GM12878 (cell line): Measurements from ENCODE around the gene SLC25A11.

Experiments used
- ATF7 ChIP-seq: fragments of 450-650 bp; IDR thresholded peaks from 2 replicates; pipeline ENCODE4 v1.6.1; 2016; ENCODE audit warnings: low read depth, mild to moderate bottlenecking
- BRCA1 ChIP-seq: IDR thresholded peaks from 2 replicates; pipeline ENCODE4 v1.6.1; 2011; ENCODE audit warnings: low read depth, low read length, improper control_type of control experiment
- ETV6 ChIP-seq, 2 experiments: fragments of 450-650 bp in 1 of 2; IDR thresholded peaks in 1 of 2; conservative IDR thresholded peaks in 1 of 2; 2 replicates each; pipeline ENCODE4 v1.6.1; 2014; ENCODE audit warnings: antibody characterized with exemption in 1 of 2, borderline replicate concordance in 1 of 2, low read depth in 1 of 2, mild to moderate bottlenecking in 1 of 2, moderate library complexity in 1 of 2
- IRF4 ChIP-seq: IDR thresholded peaks from 2 replicates; pipeline ENCODE4 v1.6.1; 2011; ENCODE audit warnings: low read depth, low read length
- NFYA ChIP-seq: IDR thresholded peaks from 2 replicates; pipeline ENCODE4 v1.6.1; 2011; ENCODE audit warnings: low read depth, mild to moderate bottlenecking, low read length, improper control_type of control experiment, borderline replicate concordance
- POLR2A ChIP-seq: IDR thresholded peaks from 2 replicates; pipeline ENCODE4 v1.6.1; 2011; ENCODE audit warnings: low read depth, mild to moderate bottlenecking, low read length
- POLR2AphosphoS5 ChIP-seq: IDR thresholded peaks from 2 replicates; pipeline ENCODE4 v1.6.1; 2011; ENCODE audit warnings: mild to moderate bottlenecking, low read length, inconsistent platforms
- RFX5 ChIP-seq: IDR thresholded peaks from 2 replicates; pipeline ENCODE4 v1.6.1; 2011; ENCODE audit warnings: low read depth, low read length, improper control_type of control experiment
- TAF1 ChIP-seq: IDR thresholded peaks from 2 replicates; pipeline ENCODE4 v1.6.1; 2011; ENCODE audit warnings: mild to moderate bottlenecking, low read depth, low read length, borderline replicate concordance
- TCF12 ChIP-seq: IDR thresholded peaks from 2 replicates; pipeline ENCODE4 v1.6.1; 2011; ENCODE audit warnings: low read depth, mild to moderate bottlenecking, low read length
- TF ChIP-seq, protein P1 (sequence below): IDR thresholded peaks from 2 replicates; pipeline ENCODE4 v1.6.1; 2011; ENCODE audit warnings: low read depth, low read length, improper control_type of control experiment, borderline replicate concordance
- TF ChIP-seq, protein P2 (sequence below), 3 experiments: IDR thresholded peaks in 2 of 3; conservative IDR thresholded peaks in 1 of 3; 2 replicates each; pipeline ENCODE4 v1.5.1; 2011; ENCODE audit warnings: low read depth in 3 of 3, low read length in 3 of 3, mild to moderate bottlenecking in 3 of 3, control low read depth in 2 of 3, moderate library complexity in 2 of 3, inconsistent platforms in 1 of 3, mixed read lengths in 1 of 3; ENCODE audit not compliant: control insufficient read depth in 2 of 3, insufficient read depth in 1 of 3; ENCODE audit errors: extremely low read depth in 1 of 3
- TF ChIP-seq, protein P3 (sequence below): IDR thresholded peaks from 2 replicates; pipeline ENCODE4 v1.6.1; 2011; ENCODE audit warnings: mild to moderate bottlenecking, low read depth, low read length, moderate library complexity; ENCODE audit not compliant: insufficient replicate concordance

DNA sequence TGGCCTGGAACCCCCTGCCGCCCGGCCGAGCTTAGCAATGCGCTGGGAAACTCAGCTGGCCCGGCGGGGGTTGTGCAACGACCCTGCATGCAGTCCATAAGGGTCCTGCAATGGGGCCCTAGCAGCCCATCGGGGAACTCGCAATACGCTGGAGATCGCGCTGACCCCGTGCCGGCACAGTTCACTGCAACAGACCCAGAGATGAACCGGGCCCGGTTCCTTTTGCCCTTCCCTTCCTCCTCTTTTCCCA lies 375 bp downstream of the SLC25A11 start:
- TF ChIP-seq NFYA (no peak), TAF1 (no peak), ATF7 (no peak), RFX5 (no peak), POLR2AphosphoS5 (no peak), POLR2A (no peak), TCF12 (no peak), IRF4 (no peak), BRCA1 (no peak), ETV6 (conservative IDR thresholded peaks at IDR 0.05 in 1 of 2, IDR thresholded peaks at IDR 0.05 in 1 of 2; ENCODE audit: borderline replicate concordance in 1 of 2, low read depth in 1 of 2) (no peak)
- TF ChIP-seq, protein P1, sequence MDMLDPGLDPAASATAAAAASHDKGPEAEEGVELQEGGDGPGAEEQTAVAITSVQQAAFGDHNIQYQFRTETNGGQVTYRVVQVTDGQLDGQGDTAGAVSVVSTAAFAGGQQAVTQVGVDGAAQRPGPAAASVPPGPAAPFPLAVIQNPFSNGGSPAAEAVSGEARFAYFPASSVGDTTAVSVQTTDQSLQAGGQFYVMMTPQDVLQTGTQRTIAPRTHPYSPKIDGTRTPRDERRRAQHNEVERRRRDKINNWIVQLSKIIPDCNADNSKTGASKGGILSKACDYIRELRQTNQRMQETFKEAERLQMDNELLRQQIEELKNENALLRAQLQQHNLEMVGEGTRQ, result no peak
- TF ChIP-seq, protein P2, sequence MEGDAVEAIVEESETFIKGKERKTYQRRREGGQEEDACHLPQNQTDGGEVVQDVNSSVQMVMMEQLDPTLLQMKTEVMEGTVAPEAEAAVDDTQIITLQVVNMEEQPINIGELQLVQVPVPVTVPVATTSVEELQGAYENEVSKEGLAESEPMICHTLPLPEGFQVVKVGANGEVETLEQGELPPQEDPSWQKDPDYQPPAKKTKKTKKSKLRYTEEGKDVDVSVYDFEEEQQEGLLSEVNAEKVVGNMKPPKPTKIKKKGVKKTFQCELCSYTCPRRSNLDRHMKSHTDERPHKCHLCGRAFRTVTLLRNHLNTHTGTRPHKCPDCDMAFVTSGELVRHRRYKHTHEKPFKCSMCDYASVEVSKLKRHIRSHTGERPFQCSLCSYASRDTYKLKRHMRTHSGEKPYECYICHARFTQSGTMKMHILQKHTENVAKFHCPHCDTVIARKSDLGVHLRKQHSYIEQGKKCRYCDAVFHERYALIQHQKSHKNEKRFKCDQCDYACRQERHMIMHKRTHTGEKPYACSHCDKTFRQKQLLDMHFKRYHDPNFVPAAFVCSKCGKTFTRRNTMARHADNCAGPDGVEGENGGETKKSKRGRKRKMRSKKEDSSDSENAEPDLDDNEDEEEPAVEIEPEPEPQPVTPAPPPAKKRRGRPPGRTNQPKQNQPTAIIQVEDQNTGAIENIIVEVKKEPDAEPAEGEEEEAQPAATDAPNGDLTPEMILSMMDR (IDR thresholded peaks at IDR 0.05 in 2 of 3, conservative IDR thresholded peaks at IDR 0.05 in 1 of 3; ENCODE audit: control insufficient read depth in 2 of 3, extremely low read depth in 1 of 3, insufficient read depth in 1 of 3, low read depth in 3 of 3, low read length in 3 of 3), result no peak
- TF ChIP-seq, protein P3, sequence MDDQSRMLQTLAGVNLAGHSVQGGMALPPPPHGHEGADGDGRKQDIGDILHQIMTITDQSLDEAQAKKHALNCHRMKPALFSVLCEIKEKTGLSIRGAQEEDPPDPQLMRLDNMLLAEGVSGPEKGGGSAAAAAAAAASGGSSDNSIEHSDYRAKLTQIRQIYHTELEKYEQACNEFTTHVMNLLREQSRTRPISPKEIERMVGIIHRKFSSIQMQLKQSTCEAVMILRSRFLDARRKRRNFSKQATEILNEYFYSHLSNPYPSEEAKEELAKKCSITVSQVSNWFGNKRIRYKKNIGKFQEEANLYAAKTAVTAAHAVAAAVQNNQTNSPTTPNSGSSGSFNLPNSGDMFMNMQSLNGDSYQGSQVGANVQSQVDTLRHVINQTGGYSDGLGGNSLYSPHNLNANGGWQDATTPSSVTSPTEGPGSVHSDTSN, result no peak
